GM23248 (cell line): ENCODE results near the gene DSG2. TPM values are rescaled to one million over a fixed set of nuclear protein-coding genes. Genes with fewer than 3 reads are reported as not detected.

Experiments
- DNase-seq: peaks from one replicate; pipeline ENCODE4 v3.0.0-alpha.2; 2015
- H2AFZ ChIP-seq: fragments of 200-600 bp; sonication (generic); 2 replicates; pipeline ENCODE4 v1.6.1; 2016; ENCODE audit warnings: antibody characterized with exemption
- H3F3A ChIP-seq: fragments of 200-600 bp; sonication (generic); 2 replicates; pipeline ENCODE4 v1.6.1; 2016; ENCODE audit warnings: mild to moderate bottlenecking, antibody characterized with exemption, mixed run types; ENCODE audit not compliant: insufficient read depth
- H3K27ac ChIP-seq: fragments of 200-600 bp; sonication (generic); 2 replicates; pipeline ENCODE4 v1.5.1; 2016; ENCODE audit warnings: mild to moderate bottlenecking
- H3K27me3 ChIP-seq: fragments of 200-600 bp; sonication (generic); replicated peaks from 2 replicates; pipeline ENCODE4 v1.6.1; 2016; ENCODE audit warnings: mild to moderate bottlenecking; ENCODE audit not compliant: insufficient read depth
- H3K36me3 ChIP-seq: fragments of 200-600 bp; sonication (generic); 2 replicates; pipeline ENCODE4 v1.6.1; 2016; ENCODE audit warnings: low read depth, mild to moderate bottlenecking
- H3K4me1 ChIP-seq: fragments of 200-600 bp; sonication (generic); 2 replicates; pipeline ENCODE4 v1.6.1; 2016; ENCODE audit warnings: mild to moderate bottlenecking; ENCODE audit not compliant: insufficient read depth
- H3K4me2 ChIP-seq: fragments of 200-600 bp; sonication (generic); one replicate; pipeline ENCODE4 v1.6.1; 2016; ENCODE audit warnings: mild to moderate bottlenecking; ENCODE audit not compliant: unreplicated experiment
- H3K4me3 ChIP-seq: fragments of 200-600 bp; sonication (generic); 2 replicates; pipeline ENCODE4 v1.5.1; 2016; ENCODE audit warnings: mild to moderate bottlenecking
- H3K79me2 ChIP-seq: fragments of 200-600 bp; sonication (generic); 2 replicates; pipeline ENCODE4 v1.6.1; 2016; ENCODE audit warnings: mild to moderate bottlenecking; ENCODE audit not compliant: insufficient read depth
- H3K9ac ChIP-seq: fragments of 200-600 bp; sonication (generic); 2 replicates; pipeline ENCODE4 v1.6.1; 2016; ENCODE audit warnings: mild to moderate bottlenecking
- H3K9me2 ChIP-seq: fragments of 200-600 bp; sonication (generic); 2 replicates; pipeline ENCODE4 v1.6.1; 2016; ENCODE audit warnings: mixed run types, mild to moderate bottlenecking, moderate library complexity; ENCODE audit not compliant: insufficient read depth
- H3K9me3 ChIP-seq: fragments of 200-600 bp; sonication (generic); one replicate; pipeline ENCODE4 v1.6.1; 2017; ENCODE audit warnings: low read depth
- H4K20me1 ChIP-seq: fragments of 200-600 bp; sonication (generic); 2 replicates; pipeline ENCODE4 v1.6.0; 2016; ENCODE audit not compliant: insufficient read depth
- EZH2 ChIP-seq: fragments of 200-600 bp; sonication (generic); IDR thresholded peaks from 2 replicates; pipeline ENCODE4 v1.6.1; 2018; ENCODE audit warnings: antibody characterized with exemption, mild to moderate bottlenecking; ENCODE audit not compliant: insufficient read depth, poor library complexity, severe bottlenecking
- EZH2phosphoT487 ChIP-seq: fragments of 200-600 bp; sonication (generic); IDR thresholded peaks from 2 replicates; pipeline ENCODE4 v1.6.1; 2018; ENCODE audit warnings: antibody characterized with exemption, moderate library complexity, mild to moderate bottlenecking, low read depth; ENCODE audit not compliant: insufficient read depth
- WGBS, 2 experiments: methylation state at CpG; one replicate each; pipeline ENCODE4 v1.1.6; 2015 to 2017; ENCODE audit warnings: low lambda C conversion rate in 2 of 2, low coverage in 1 of 2; ENCODE audit errors: missing lambda C conversion rate in 2 of 2; 5-methylcytosine and 5-hydroxymethylcytosine counted together
- in situ Hi-C: fragments of 300-500 bp; cut with MboI; formaldehyde crosslinking; loops from 2 replicates; pipeline ENCODE4 v1.15.0; 2020
- polyA plus RNA-seq: library from polyadenylated mRNA; unstranded; fragments of >200 nt; fragmentation: Nextera tagmentation; extraction: Ambion mirVana; gene quantifications from 2 replicates; pipeline ENCODE4 v1.2.1, GENCODE V29; 2016
- total RNA-seq: library from RNA; depleted of rRNA; stranded (reverse); fragments of >200 nt; shearing (Covaris generic); gene quantifications from 2 replicates; pipeline ENCODE4 v1.2.3, GENCODE V29; 2014

The DSG2 gene
- total and polyA plus RNA-seq, 2 experiments from 2014 or later = under 0.01 TPM; not detected in 1

DNA sequence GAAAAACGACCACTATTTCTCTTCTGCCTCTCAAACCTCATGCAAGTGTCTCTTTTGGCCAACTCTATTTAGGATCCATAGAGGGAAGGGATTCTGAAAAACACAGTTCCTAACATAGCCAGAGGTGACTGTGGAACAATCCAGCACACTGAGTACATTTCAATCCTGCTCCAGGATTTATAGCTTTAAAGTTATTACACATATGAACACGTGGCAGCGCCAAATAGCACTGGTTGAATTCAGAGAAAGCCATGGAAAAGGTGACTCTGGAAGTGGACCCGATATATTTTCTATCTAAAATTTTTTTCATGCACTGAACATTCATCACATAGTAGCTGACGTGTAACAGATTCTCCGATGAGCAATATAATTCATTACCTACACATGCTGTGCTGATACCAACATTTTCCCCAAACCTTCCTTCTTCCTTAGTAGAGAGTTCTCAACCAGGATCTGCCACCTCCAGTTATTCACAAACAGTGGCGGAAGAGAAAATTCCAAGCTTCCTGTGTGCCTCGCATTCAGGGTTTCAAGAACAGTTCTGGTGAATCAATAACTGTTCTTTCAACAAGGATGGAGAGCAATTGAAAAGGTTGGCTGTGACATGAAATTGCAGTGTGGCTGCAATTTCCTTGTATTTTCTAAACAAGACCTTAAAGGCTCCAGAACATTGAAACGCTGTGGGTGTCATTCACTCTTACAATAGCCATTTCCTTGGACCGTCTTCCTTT is 68.0 kb downstream of the DSG2 start:
- no peaks in the 10 kb centered on the region for H3K36me3 ChIP-seq
- no peak for DNase-seq
- H3K9me3 ChIP-seq = no peaks in the 10 kb centered on the region
- H3F3A ChIP-seq = no peaks in the 10 kb centered on the region
- H3K9ac ChIP-seq = no peak overlapping the region
- H3K79me2 ChIP-seq = no peaks in the 10 kb centered on the region
- no peaks in the 10 kb centered on the region for H3K9me2 ChIP-seq
- 48 to 51% methylated on average over 10 of the region's 10 CpGs for WGBS, 2 experiments
- no peak overlapping the region for H3K27ac ChIP-seq
- no peaks in the 10 kb centered on the region for H3K4me1 ChIP-seq
- H3K4me2 ChIP-seq = no peak overlapping the region
- H4K20me1 ChIP-seq = no peaks in the 10 kb centered on the region
- H2AFZ ChIP-seq = no peak overlapping the region
- in situ Hi-C loops = loop anchor here (25.0 kb wide), 1 partner anchor 396 kb away; no protein-coding TSS in a partner anchor
- H3K27me3 ChIP-seq = 0 out of 2 replicates have a peak, but pooled peaks cover 1% of the 10 kb centered on the region
- H3K4me3 ChIP-seq = no peak overlapping the region
- TF ChIP-seq EZH2phosphoT487 (no peak), EZH2 (no peak)

GRCh38 chr18:31566576-31567306 is 68.8 kb downstream of the DSG2 start:
- no peak for TF ChIP-seq EZH2
- no peak for TF ChIP-seq EZH2phosphoT487
- no peaks in the 10 kb centered on the region for H3K27me3 ChIP-seq
- in situ Hi-C loops = loop anchor here (25.0 kb wide), 1 partner anchor 396 kb away; no protein-coding TSS in a partner anchor
- no peaks in the 10 kb centered on the region for H3K36me3 ChIP-seq
- no peak overlapping the region for H3K9ac ChIP-seq
- H3K79me2 ChIP-seq = no peaks in the 10 kb centered on the region
- no peaks in the 10 kb centered on the region for H4K20me1 ChIP-seq
- WGBS, 2 experiments = 14 to 26% methylated on average over 4 of the region's 4 CpGs
- no peak overlapping the region for H3K27ac ChIP-seq
- H3K9me2 ChIP-seq = no peaks in the 10 kb centered on the region
- H3K4me3 ChIP-seq = no peak overlapping the region
- no peak for DNase-seq
- no peaks in the 10 kb centered on the region for H3F3A ChIP-seq
- H2AFZ ChIP-seq = no peak overlapping the region
- no peaks in the 10 kb centered on the region for H3K9me3 ChIP-seq
- H3K4me2 ChIP-seq = no peak overlapping the region
- H3K4me1 ChIP-seq = no peaks in the 10 kb centered on the region

DNA sequence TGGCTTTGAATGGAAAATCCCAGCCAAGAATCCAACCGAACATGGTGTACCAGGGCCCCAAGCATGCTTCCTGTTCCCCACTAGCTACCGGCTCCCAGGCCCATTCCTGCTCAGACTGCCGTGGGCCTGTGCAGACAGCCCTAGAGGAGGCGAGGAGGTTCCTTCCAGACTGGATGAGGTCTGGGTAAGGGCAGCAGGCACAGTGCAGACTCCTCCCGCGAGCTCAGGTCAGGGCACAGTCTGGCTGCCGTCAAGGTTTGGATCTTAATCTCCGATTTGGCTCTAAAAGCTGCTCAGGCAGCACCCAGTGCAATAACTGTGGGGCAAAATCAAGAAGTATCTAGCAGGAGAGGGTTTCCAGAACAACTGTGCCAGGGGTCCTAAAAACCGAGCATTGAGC is 74.4 kb downstream of the DSG2 start:
- 36 to 46% methylated on average over 9 of the region's 9 CpGs for WGBS, 2 experiments
- in situ Hi-C loops = loop anchor here (25.0 kb wide), 1 partner anchor 390 kb away; no protein-coding TSS in a partner anchor
- Histone ChIP-seq H3K79me2 (no peaks in the 10 kb centered on the region), H3K9ac (no peak overlapping the region), H3K4me1 (no peaks in the 10 kb centered on the region), H3F3A (no peaks in the 10 kb centered on the region), H3K9me3 (no peaks in the 10 kb centered on the region), H2AFZ (no peak overlapping the region), H3K36me3 (no peaks in the 10 kb centered on the region), H4K20me1 (no peaks in the 10 kb centered on the region), H3K27ac (no peak overlapping the region), H3K27me3 (no peaks in the 10 kb centered on the region), H3K4me3 (no peak overlapping the region), H3K9me2 (no peaks in the 10 kb centered on the region), H3K4me2 (no peak overlapping the region)
- no peak for TF ChIP-seq EZH2phosphoT487
- no peak for TF ChIP-seq EZH2
- no peak for DNase-seq

DNA sequence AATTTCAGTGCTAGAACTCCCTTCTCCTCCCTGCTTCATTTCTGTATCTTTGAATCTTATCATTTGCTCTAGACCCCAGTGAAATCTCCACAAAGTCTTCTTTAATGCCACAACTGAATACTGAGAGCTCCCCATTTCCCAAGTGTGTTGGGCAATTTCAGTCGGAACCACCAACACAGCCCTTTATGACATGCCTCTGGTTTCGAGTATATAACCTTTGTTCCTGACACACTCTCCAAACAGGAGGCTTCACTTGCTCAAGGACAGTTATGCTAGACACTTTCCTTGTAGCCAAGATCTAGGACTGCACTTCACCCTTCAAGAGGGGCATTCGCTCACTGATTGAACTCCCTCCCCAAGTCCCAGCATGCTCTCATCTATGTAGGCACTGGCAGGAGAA is 75.1 kb downstream of the DSG2 start:
- H3K4me1 ChIP-seq = no peaks in the 10 kb centered on the region
- H3K4me3 ChIP-seq = no peak overlapping the region
- no peak overlapping the region for H2AFZ ChIP-seq
- TF ChIP-seq EZH2 = no peak
- no peak for TF ChIP-seq EZH2phosphoT487
- WGBS, 2 experiments = 46 to 47% methylated on average over 3 of the region's 3 CpGs
- H3K9ac ChIP-seq = no peak overlapping the region
- no peaks in the 10 kb centered on the region for H4K20me1 ChIP-seq
- no peaks in the 10 kb centered on the region for H3K27me3 ChIP-seq
- no peaks in the 10 kb centered on the region for H3K79me2 ChIP-seq
- H3K9me2 ChIP-seq = no peaks in the 10 kb centered on the region
- in situ Hi-C loops = loop anchor here (25.0 kb wide), 1 partner anchor 389 kb away; no protein-coding TSS in a partner anchor
- no peak overlapping the region for H3K27ac ChIP-seq
- no peak for DNase-seq
- H3F3A ChIP-seq = no peaks in the 10 kb centered on the region
- H3K9me3 ChIP-seq = no peaks in the 10 kb centered on the region
- no peak overlapping the region for H3K4me2 ChIP-seq
- no peaks in the 10 kb centered on the region for H3K36me3 ChIP-seq
